ENCODE data around the gene SERINC5.

DNA sequence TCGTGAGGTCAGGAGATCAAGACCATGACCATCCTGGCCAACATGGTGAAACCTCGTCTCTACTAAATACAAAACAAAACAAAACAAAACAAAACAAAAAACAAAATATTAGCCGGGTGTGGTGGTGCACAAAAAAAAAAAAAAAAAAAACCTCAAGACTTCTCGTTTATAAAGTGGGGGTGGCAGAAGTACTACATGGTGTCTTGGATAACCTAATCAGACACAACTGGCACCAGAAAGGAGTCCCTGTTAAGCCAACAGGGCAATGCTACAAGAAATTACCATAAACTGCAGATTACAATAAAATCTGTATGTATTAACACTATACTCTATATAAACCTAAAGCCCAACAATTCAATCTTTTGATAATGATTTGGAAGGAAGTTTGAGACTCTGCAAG lies 50.0 kb downstream of the SERINC5 start:
- TF ChIP-seq CTCF (conservative IDR thresholded peaks at IDR 0.05 in 1 of 2, IDR thresholded peaks at IDR 0.05 in 1 of 2; ENCODE audit: extremely low read depth in 1 of 2, insufficient read depth in 1 of 2, low read depth in 1 of 2, low read length in 2 of 2) (no peak), EZH2 (IDR thresholded peaks at IDR 0.05; ENCODE audit: borderline replicate concordance, low read length) (no peak)
